ENCODE measurements around the gene ZNF865.
A peak's percentile ranks its signal among the peaks of the same experiment; 100 is the strongest.

Gene ZNF865

GRCh38 chr19:55609326-55609725 lies 3.9 kb downstream of the ZNF865 start:
- no peak for DNase-seq

GRCh38 chr19:55611300-55611982 lies 6.0 kb downstream of the ZNF865 start:
- no peak for DNase-seq

GRCh38 chr19:55611983-55612645 lies 6.7 kb downstream of the ZNF865 start:
- no peak for DNase-seq

GRCh38 chr19:55613396-55613795 lies 7.9 kb downstream of the ZNF865 start:
- DNase-seq: no peak

- no peak for DNase-seq
Measured at GRCh38 chr19:55613930-55614710, 8.7 kb downstream of the ZNF865 start.

- no peak for DNase-seq
Measured at GRCh38 chr19:55614711-55615542, 9.5 kb downstream of the ZNF865 start.

- DNase-seq: no peak
Measured at GRCh38 chr19:55615543-55616394, 10.3 kb downstream of the ZNF865 start.

GRCh38 chr19:55616395-55616875 lies 11.0 kb downstream of the ZNF865 start:
- DNase-seq: no peak

GRCh38 chr19:55617426-55617825 lies 12.0 kb downstream of the ZNF865 start:
- no peak for DNase-seq

GRCh38 chr19:55618426-55618825 lies 13.0 kb downstream of the ZNF865 start:
- DNase-seq: no peak

GRCh38 chr19:55619286-55619685 lies 13.8 kb downstream of the ZNF865 start:
- no peak for DNase-seq

GRCh38 chr19:55620410-55621204 lies 15.2 kb downstream of the ZNF865 start:
- no peak for DNase-seq

- no peak for DNase-seq
Measured at GRCh38 chr19:55621205-55621672, 15.8 kb downstream of the ZNF865 start.

GRCh38 chr19:55621673-55622231 lies 16.3 kb downstream of the ZNF865 start:
- no peak for DNase-seq

GRCh38 chr19:55622242-55622969 lies 17.0 kb downstream of the ZNF865 start:
- no peak for DNase-seq

- DNase-seq: no peak
Measured at GRCh38 chr19:55623130-55623529, 17.7 kb downstream of the ZNF865 start.

GRCh38 chr19:55623561-55623960 lies 18.1 kb downstream of the ZNF865 start:
- no peak for DNase-seq

- peak; percentile 84 for DNase-seq
Measured at GRCh38 chr19:55624109-55625003, 18.9 kb downstream of the ZNF865 start, which contains the start of gene ZNF784. Gene ZNF784, minus strand, starts transcription at chr19:55624566. Its CDS starts 5 bp downstream, at chr19:55624561.

- no peak for DNase-seq
Measured at GRCh38 chr19:55625004-55625326, 19.5 kb downstream of the ZNF865 start.
